HG02885 (cell line): ENCODE results near the gene STK11.
A peak's percentile ranks its signal among the peaks of the same experiment; 100 is the strongest.

Source experiments
- ATAC-seq: cut with Tn5 transposase; IDR thresholded peaks from one replicate; pipeline ENCODE4 v1.9.1; 2021; ENCODE audit warnings: mild to moderate bottlenecking; ENCODE audit not compliant: unreplicated experiment, poor library complexity

Gene STK11

GRCh38 chr19:1234051-1234954 lies 28.7 kb downstream of the STK11 start:
- ATAC-seq: no peak

- no peak for ATAC-seq
Measured at GRCh38 chr19:1234955-1235380, 29.4 kb downstream of the STK11 start.

GRCh38 chr19:1235625-1236538 lies 30.3 kb downstream of the STK11 start:
- no peak for ATAC-seq

- ATAC-seq: no peak
Measured at GRCh38 chr19:1236576-1236975, 31.0 kb downstream of the STK11 start.

GRCh38 chr19:1237027-1237659 lies 31.6 kb downstream of the STK11 start:
- ATAC-seq: no peak

- no peak for ATAC-seq
Measured at GRCh38 chr19:1237754-1238368, 32.3 kb downstream of the STK11 start, which contains the start of gene CBARP. TSS of gene CBARP (minus strand) at chr19:1238005. CDS start at chr19:1236100, 1,905 bp downstream.

- no peak for ATAC-seq
Measured at GRCh38 chr19:1238369-1239303, 33.1 kb downstream of the STK11 start.

GRCh38 chr19:1239420-1239795 lies 33.8 kb downstream of the STK11 start:
- ATAC-seq: no peak

GRCh38 chr19:1239796-1240737 lies 34.5 kb downstream of the STK11 start:
- peak; percentile 40 for ATAC-seq

GRCh38 chr19:1240925-1241324 lies 35.3 kb downstream of the STK11 start:
- no peak for ATAC-seq

- peak; percentile 59 for ATAC-seq
Measured at GRCh38 chr19:1241417-1242095, 36.0 kb downstream of the STK11 start, which contains the start of gene ATP5F1D. TSS of gene ATP5F1D (plus strand) at chr19:1241751. CDS start at chr19:1241851, 100 bp downstream.

GRCh38 chr19:1243768-1244692 lies 38.5 kb downstream of the STK11 start:
- ATAC-seq: no peak

GRCh38 chr19:1244693-1245451 lies 39.3 kb downstream of the STK11 start:
- ATAC-seq: no peak

GRCh38 chr19:1245494-1246264 lies 40.1 kb downstream of the STK11 start:
- ATAC-seq: no peak
